CD4-positive, alpha-beta memory T cell (primary cell): ENCODE measurements around the gene GCNA. TPM values are rescaled to one million over a fixed set of nuclear protein-coding genes. Genes with fewer than 3 reads are reported as not detected.

Experiments
- CTCF ChIA-PET: fragments of 350-600 bp; sonication (Branson Sonifier 250); formaldehyde crosslinking; loops from one replicate; lab custom pipeline; 2021; ENCODE audit warnings: inconsistent platforms; ENCODE audit not compliant: partially characterized antibody; lab: Charles Lee
- POLR2A ChIA-PET: fragments of 350-600 bp; sonication (Branson Sonifier 250); formaldehyde crosslinking; loops from one replicate; lab custom pipeline; 2021; ENCODE audit not compliant: partially characterized antibody; lab: Charles Lee
- DNase-seq, 5 donors: peaks; one replicate each; pipeline versions ENCODE4 v3.0.0 to v3.0.0-alpha.2; 2020 to 2022; ENCODE audit warnings: mixed read lengths in 1 of 5
- H3K27ac ChIP-seq: one replicate; pipeline ENCODE4 v1.7.0; 2013; ENCODE audit warnings: low read depth, low read length
- H3K27me3 ChIP-seq: 2 replicates; pipeline ENCODE4 v1.7.0; 2013; ENCODE audit warnings: mild to moderate bottlenecking, low read length, moderate library complexity; ENCODE audit not compliant: insufficient read depth
- H3K36me3 ChIP-seq: 2 replicates; pipeline ENCODE4 v1.7.0; 2013; ENCODE audit warnings: mild to moderate bottlenecking, low read length, moderate library complexity; ENCODE audit not compliant: insufficient read depth
- H3K4me1 ChIP-seq: 2 replicates; pipeline ENCODE4 v1.7.0; 2013; ENCODE audit warnings: mild to moderate bottlenecking, low read length, moderate library complexity; ENCODE audit not compliant: insufficient read depth
- H3K4me3 ChIP-seq, 2 donors: one replicate each; pipeline ENCODE4 v1.7.0; 2013; ENCODE audit warnings: low read length in 2 of 2, mild to moderate bottlenecking in 1 of 2
- H3K9me3 ChIP-seq, 2 donors: one replicate each; pipeline ENCODE4 v1.7.0; 2013; ENCODE audit warnings: low read length in 2 of 2, control low read depth in 1 of 2; ENCODE audit not compliant: control insufficient read depth in 1 of 2
- H3K27ac Mint-ChIP-seq, 7 donors: one replicate each; pipeline ENCODE4 v1.8.0; 2020 to 2021; ENCODE audit warnings: mixed read lengths in 7 of 7, mild to moderate bottlenecking in 6 of 7, inconsistent platforms in 3 of 7, moderate library complexity in 3 of 7
- H3K27me3 Mint-ChIP-seq, 2 donors: one replicate each; pipeline ENCODE4 v1.8.0; 2020 to 2021; ENCODE audit warnings: mixed read lengths in 2 of 2
- H3K36me3 Mint-ChIP-seq, 2 donors: one replicate each; pipeline ENCODE4 v1.8.0; 2020 to 2021; ENCODE audit warnings: mixed read lengths in 2 of 2, inconsistent platforms in 1 of 2, mild to moderate bottlenecking in 1 of 2
- H3K4me1 Mint-ChIP-seq, 4 donors: one replicate each; pipeline ENCODE4 v1.8.0; 2020 to 2021; ENCODE audit warnings: mixed read lengths in 4 of 4, mild to moderate bottlenecking in 1 of 4
- H3K4me3 Mint-ChIP-seq, 8 donors: one replicate each; pipeline ENCODE4 v1.8.0; 2020 to 2021; ENCODE audit warnings: mixed read lengths in 8 of 8, mild to moderate bottlenecking in 7 of 8, moderate library complexity in 6 of 8, inconsistent platforms in 3 of 8
- H3K9me3 Mint-ChIP-seq, 8 donors: one replicate each; pipeline ENCODE4 v1.8.0; 2020 to 2021; ENCODE audit warnings: mixed read lengths in 8 of 8, mild to moderate bottlenecking in 5 of 8, inconsistent platforms in 3 of 8, moderate library complexity in 1 of 8
- intact Hi-C: fragments of 100-400 bp; cut with micrococcal nuclease; formaldehyde crosslinking; loops from one replicate; pipeline ENCODE4 v1.15.1; 2023
- polyA plus RNA-seq, 2 donors: library from polyadenylated mRNA; unstranded; fragments of 300-500 nt; fragmentation: Illumina TruSeq; gene quantifications; one replicate each; pipeline ENCODE4 v1.2.3, GENCODE V29; 2021
- total RNA-seq, 2 experiments: library from RNA; stranded (reverse); gene quantifications; one replicate each; pipeline ENCODE4 v1.2.3, GENCODE V29; 2021

GCNA gene
- total RNA-seq (10 to 100 TPM; 10.2 to 11.4 TPM), polyA plus RNA-seq (under 1 TPM in 1 of 2 donors, not detected in 1; 0.40 TPM)

GRCh38 chrX:71578253-71579135 lies at the start of gene GCNA:
Gene GCNA (plus strand): TSS chrX:71578437. CDS start chrX:71580822, 2,385 bp downstream.
- CTCF ChIA-PET, result no interaction called here
- peak within 1 kb of the TSS in 1 of 7 donors; percentile 19 for H3K27ac Mint-ChIP-seq
- H3K4me3 Mint-ChIP-seq, result no peak within 1 kb of the TSS
- POLR2A ChIA-PET, result no interaction called here
- peaks cover 17 to 45% of the 10 kb centered on the region in 2 donors for H3K36me3 Mint-ChIP-seq
- no peaks in the 10 kb centered on the region for H3K27me3 ChIP-seq
- no peaks in the 10 kb centered on the region for H3K9me3 ChIP-seq
- H3K4me1 Mint-ChIP-seq, result peaks cover 0 to 2% (median 1%) of the 10 kb centered on the region in 4 donors
- H3K27ac ChIP-seq, result no peak within 1 kb of the TSS
- intact Hi-C loops, result no loop called here
- no peaks in the 10 kb centered on the region for H3K27me3 Mint-ChIP-seq
- H3K4me1 ChIP-seq, result no peaks in the 10 kb centered on the region
- DNase-seq, result no peak
- peaks cover 16% of the 10 kb centered on the region for H3K36me3 ChIP-seq
- H3K9me3 Mint-ChIP-seq, result peaks cover 0 to 2% (median 0%) of the 10 kb centered on the region in 8 donors
- H3K4me3 ChIP-seq, result no peak within 1 kb of the TSS

GRCh38 chrX:71532078-71532752 lies 46.0 kb upstream of the GCNA start:
- Histone ChIP-seq H3K27ac (peak overlapping the region; percentile 89), H3K4me1 (peaks cover 17% of the 10 kb centered on the region), H3K4me3 (peak overlapping the region; percentile 36 to 79), H3K27me3 (no peaks in the 10 kb centered on the region), H3K9me3 (no peaks in the 10 kb centered on the region), H3K36me3 (peaks cover 5% of the 10 kb centered on the region)
- H3K27ac Mint-ChIP-seq, result peak overlapping the region; percentile 97 to 99 (median 97)
- H3K9me3 Mint-ChIP-seq, result peaks cover 0 to 4% (median 0%) of the 10 kb centered on the region in 8 donors
- peak overlapping the region; percentile 95 to 99 (median 98) for H3K4me3 Mint-ChIP-seq
- ChIA-PET CTCF (interaction anchor here (0.6 to 1.6 kb wide), 2 partner anchors 18 to 40 kb away, joined by 3 read pairs; no protein-coding TSS in a partner anchor), POLR2A (interaction anchor here (0.5 to 9.2 kb wide), 28 partner anchors 14 to 420 kb away, joined by 3 to 163 read pairs (median 5); partner anchors contain the start of genes CXCR3, IL2RG, MED12 and NONO)
- H3K4me1 Mint-ChIP-seq, result peaks cover 9 to 48% (median 24%) of the 10 kb centered on the region in 4 donors
- intact Hi-C loops, result loop anchor here (1.0 to 10.0 kb wide), 4 partner anchors 17 to 417 kb away; partner anchors contain the start of genes IL2RG, MED12 and NONO
- H3K27me3 Mint-ChIP-seq, result no peaks in the 10 kb centered on the region
- DNase-seq, result peak; percentile 63 to 89 (median 79)
- H3K36me3 Mint-ChIP-seq, result peaks cover 7 to 36% of the 10 kb centered on the region in 2 donors

GRCh38 chrX:71532753-71533425 lies 45.3 kb upstream of the GCNA start, which contains the start of gene OGT:
Gene OGT (plus strand): TSS chrX:71533104. CDS start chrX:71533300, 196 bp downstream.
- no peaks in the 10 kb centered on the region for H3K27me3 Mint-ChIP-seq
- peaks cover 12 to 53% (median 25%) of the 10 kb centered on the region in 4 donors for H3K4me1 Mint-ChIP-seq
- H3K4me3 Mint-ChIP-seq, result peak within 1 kb of the TSS; percentile 95 to 99 (median 98)
- POLR2A ChIA-PET, result interaction anchor here (0.5 to 9.2 kb wide), 31 partner anchors 14 to 421 kb away, joined by 3 to 163 read pairs (median 4); partner anchors contain the start of genes CXCR3, IL2RG, MED12 and NONO
- peaks cover 21% of the 10 kb centered on the region for H3K4me1 ChIP-seq
- no peaks in the 10 kb centered on the region for H3K9me3 ChIP-seq
- peaks cover 7 to 41% of the 10 kb centered on the region in 2 donors for H3K36me3 Mint-ChIP-seq
- H3K36me3 ChIP-seq, result peaks cover 5% of the 10 kb centered on the region
- peak within 1 kb of the TSS; percentile 89 for H3K27ac ChIP-seq
- intact Hi-C loops, result loop anchor here (1.0 to 10.0 kb wide), 5 partner anchors 18 to 418 kb away; partner anchors contain the start of genes IL2RG, MED12, NONO and TAF1
- DNase-seq, result peak; percentile 89 to 95 (median 94)
- peak within 1 kb of the TSS; percentile 79 to 94 for H3K4me3 ChIP-seq
- CTCF ChIA-PET, result interaction anchor here (0.6 to 2.5 kb wide), 4 partner anchors 12 to 167 kb away, joined by 3 to 7 read pairs (median 4); partner anchors contain the start of gene TAF1
- H3K27me3 ChIP-seq, result no peaks in the 10 kb centered on the region
- H3K27ac Mint-ChIP-seq, result peak within 1 kb of the TSS; percentile 97 to 99 (median 97)
- H3K9me3 Mint-ChIP-seq, result peaks cover 0 to 4% (median 0%) of the 10 kb centered on the region in 8 donors

DNA sequence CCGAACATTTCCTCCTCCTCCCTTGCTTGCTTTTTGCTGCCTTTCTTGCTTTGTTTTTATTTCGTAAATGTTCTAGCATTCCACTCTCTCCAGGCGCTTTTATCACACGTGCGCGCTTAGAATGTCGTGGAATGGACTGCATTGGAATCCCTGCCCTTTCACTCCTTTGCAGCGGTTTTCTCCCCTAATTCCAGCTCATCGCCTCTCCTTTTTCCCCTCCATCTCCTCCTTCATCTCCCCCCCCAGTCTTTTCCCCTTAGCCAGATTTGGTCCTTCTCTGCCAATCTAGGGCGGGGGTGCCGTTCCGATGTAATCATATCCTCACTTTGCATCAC lies 44.8 kb upstream of the GCNA start:
- Histone ChIP-seq H3K27me3 (no peaks in the 10 kb centered on the region), H3K9me3 (no peaks in the 10 kb centered on the region), H3K4me3 (peak overlapping the region; percentile 79 to 94), H3K36me3 (peaks cover 5% of the 10 kb centered on the region), H3K27ac (peak overlapping the region; percentile 89), H3K4me1 (peaks cover 27% of the 10 kb centered on the region)
- ChIA-PET POLR2A (interaction anchor here (0.7 to 9.2 kb wide), 23 partner anchors 13 to 422 kb away, joined by 3 to 163 read pairs (median 5); partner anchors contain the start of genes CXCR3, IL2RG, MED12 and NONO), CTCF (interaction anchor here (0.9 to 2.5 kb wide), 3 partner anchors 11 to 168 kb away, joined by 4 to 7 read pairs (median 5); partner anchors contain the start of gene TAF1)
- Mint-ChIP-seq H3K27ac (peak overlapping the region; percentile 97 to 99 (median 97)), H3K4me1 (peaks cover 12 to 57% (median 26%) of the 10 kb centered on the region in 4 donors), H3K36me3 (peaks cover 7 to 45% of the 10 kb centered on the region in 2 donors), H3K4me3 (peak overlapping the region; percentile 95 to 99 (median 98)), H3K27me3 (no peaks in the 10 kb centered on the region), H3K9me3 (peaks cover 0 to 4% (median 0%) of the 10 kb centered on the region in 8 donors)
- no peak for DNase-seq
- intact Hi-C loops, result loop anchor here (1.0 to 10.0 kb wide), 3 partner anchors 19 to 419 kb away; partner anchors contain the start of genes IL2RG, MED12 and TAF1

DNA sequence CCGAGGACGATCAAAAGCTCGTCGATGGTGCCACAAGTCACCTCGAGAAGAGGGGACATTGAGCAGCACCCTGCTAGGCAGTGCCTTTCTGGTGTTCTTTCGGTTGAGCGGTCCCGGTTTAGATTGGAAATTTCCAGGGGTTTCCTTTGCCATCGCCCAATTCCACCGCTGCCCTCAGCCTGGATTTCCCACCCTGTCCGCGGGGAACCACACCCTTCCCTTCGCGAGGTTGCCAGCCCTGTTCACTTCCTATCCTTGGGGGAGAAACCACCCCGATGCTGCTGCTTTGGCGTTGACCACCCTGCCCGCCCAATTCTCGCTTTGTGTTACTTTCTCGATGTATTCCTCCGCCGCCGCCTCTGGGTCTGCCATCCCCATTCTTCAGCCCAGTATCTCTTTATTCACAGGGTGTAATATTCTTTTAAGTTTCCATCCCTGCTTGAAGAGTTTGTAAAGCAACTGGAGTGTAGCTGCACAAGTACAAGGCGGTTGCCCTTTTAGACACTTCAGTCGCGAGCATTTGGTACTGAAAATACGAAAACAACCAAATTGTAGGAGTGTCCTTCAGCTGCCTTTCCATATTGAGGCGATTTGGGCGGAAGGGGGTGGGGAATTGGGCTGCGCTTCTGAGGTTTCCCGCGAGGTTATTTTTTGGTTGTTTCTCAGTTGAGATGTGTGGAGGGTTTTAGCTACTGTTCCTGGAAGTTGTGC lies 44.2 kb upstream of the GCNA start:
- Mint-ChIP-seq H3K27me3 (no peaks in the 10 kb centered on the region), H3K27ac (peak overlapping the region; percentile 97 to 99 (median 97)), H3K4me1 (peaks cover 13 to 60% (median 27%) of the 10 kb centered on the region in 4 donors), H3K36me3 (peaks cover 7 to 49% of the 10 kb centered on the region in 2 donors), H3K9me3 (peaks cover 0 to 2% (median 0%) of the 10 kb centered on the region in 8 donors), H3K4me3 (peak overlapping the region; percentile 95 to 99 (median 98))
- Histone ChIP-seq H3K4me3 (peak overlapping the region; percentile 79 to 94), H3K36me3 (peaks cover 5% of the 10 kb centered on the region), H3K4me1 (peaks cover 32% of the 10 kb centered on the region), H3K9me3 (no peaks in the 10 kb centered on the region), H3K27ac (peak overlapping the region; percentile 89), H3K27me3 (no peaks in the 10 kb centered on the region)
- ChIA-PET CTCF (interaction anchor here (0.8 to 2.5 kb wide), 8 partner anchors 11 to 168 kb away, joined by 3 to 7 read pairs (median 4); partner anchors contain the start of gene TAF1), POLR2A (interaction anchor here (0.7 to 9.2 kb wide), 23 partner anchors 9 to 416 kb away, joined by 3 to 163 read pairs (median 5); partner anchors contain the start of genes CXCR3, MED12, NONO and TAF1)
- DNase-seq, result peak; percentile 65 to 72 (median 67)
- intact Hi-C loops, result loop anchor here (1.0 to 10.0 kb wide), 4 partner anchors 19 to 419 kb away; partner anchors contain the start of genes IL2RG, MED12 and TAF1
